IMR-90 (cell line): ENCODE results near the gene IGHMBP2. TPM values are rescaled to one million over a fixed set of nuclear protein-coding genes. Genes with fewer than 3 reads are reported as not detected.

Source experiments
- ATAC-seq: fragments of 200-7000 bp; cut with Tn5 transposase; 2 replicates; pipeline ENCODE4 v1.9.1; 2020; ENCODE audit warnings: low read depth, mild to moderate bottlenecking, moderate library complexity
- BruUV-seq: library from RNA; stranded (reverse); fragments of 400-500 nt; replicated peaks from 2 replicates; lab custom pipeline; 2021; lab: Mats Ljungman, UMichigan
- CTCF ChIA-PET: fragments of 300-600 bp; formaldehyde crosslinking; extraction: SDS; loops from one replicate; lab custom pipeline; 2021; ENCODE audit warnings: antibody characterized with exemption; lab: Yijun Ruan, JAX
- POLR2A ChIA-PET: fragments of 300-600 bp; sonication (Branson Sonifier 250); formaldehyde crosslinking; loops from one replicate; lab custom pipeline; 2022; ENCODE audit warnings: antibody characterized with exemption; ENCODE audit not compliant: unreplicated experiment; lab: Charles Lee
- DNase-seq: peaks from one replicate; pipeline ENCODE4 v3.0.0; 2013
- H2AFZ ChIP-seq: replicated peaks from 2 replicates; pipeline ENCODE3; 2013; ENCODE audit warnings: low read length, mild to moderate bottlenecking; ENCODE audit not compliant: poor library complexity
- H2AK5ac ChIP-seq: 2 replicates; pipeline ENCODE4 v1.6.1; 2013; ENCODE audit warnings: low read depth, low read length, inconsistent platforms
- H2AK9ac ChIP-seq: replicated peaks from 2 replicates; pipeline ENCODE3; 2013; ENCODE audit warnings: mild to moderate bottlenecking, low read depth, low read length, moderate library complexity; ENCODE audit not compliant: poor library complexity
- H2BK120ac ChIP-seq: 2 replicates; pipeline ENCODE4 v1.6.1; 2013; ENCODE audit warnings: low read depth, low read length, inconsistent platforms
- H2BK15ac ChIP-seq: 3 replicates; pipeline ENCODE4 v1.6.1; 2013; ENCODE audit warnings: low read depth, low read length, inconsistent platforms
- H2BK20ac ChIP-seq: 2 replicates; pipeline ENCODE4 v1.6.1; 2013; ENCODE audit warnings: low read depth, mild to moderate bottlenecking, inconsistent platforms, low read length, moderate library complexity
- H2BK5ac ChIP-seq: 2 replicates; pipeline ENCODE4 v1.6.1; 2013; ENCODE audit warnings: mild to moderate bottlenecking, low read depth, low read length, inconsistent platforms; ENCODE audit not compliant: poor library complexity, severe bottlenecking
- H3K14ac ChIP-seq: replicated peaks from 2 replicates; pipeline ENCODE4 v1.6.1; 2013; ENCODE audit warnings: low read depth, low read length, inconsistent platforms
- H3K18ac ChIP-seq: 2 replicates; pipeline ENCODE4 v1.6.1; 2013; ENCODE audit warnings: low read depth, low read length, control low read depth
- H3K23ac ChIP-seq: 2 replicates; pipeline ENCODE4 v1.6.1; 2013; ENCODE audit warnings: low read depth, low read length, inconsistent platforms
- H3K27ac ChIP-seq: 2 replicates; pipeline ENCODE4 v1.5.1; 2013; ENCODE audit warnings: mild to moderate bottlenecking, control low read depth, low read length; ENCODE audit not compliant: insufficient read depth
- H3K27me3 ChIP-seq: 2 replicates; pipeline ENCODE4 v1.6.1; 2013; ENCODE audit warnings: low read length; ENCODE audit not compliant: control insufficient read depth, insufficient read depth
- H3K36me3 ChIP-seq: 2 replicates; pipeline ENCODE4 v1.6.1; 2013; ENCODE audit warnings: low read length, mixed read lengths; ENCODE audit not compliant: control insufficient read depth, insufficient read depth
- H3K4ac ChIP-seq: 2 replicates; pipeline ENCODE4 v1.6.1; 2013; ENCODE audit warnings: low read depth, low read length, inconsistent platforms
- H3K4me1 ChIP-seq: 2 replicates; pipeline ENCODE4 v1.6.1; 2013; ENCODE audit warnings: low read length, mixed read lengths; ENCODE audit not compliant: control insufficient read depth, insufficient read depth
- H3K4me2 ChIP-seq: 2 replicates; pipeline ENCODE4 v1.6.1; 2013; ENCODE audit warnings: low read depth, mild to moderate bottlenecking, control low read depth, low read length, moderate library complexity
- H3K4me3 ChIP-seq: 2 replicates; pipeline ENCODE4 v1.5.1; 2013; ENCODE audit warnings: low read depth, mild to moderate bottlenecking, control low read depth, low read length, moderate library complexity; ENCODE audit not compliant: insufficient read depth
- H3K56ac ChIP-seq: 2 replicates; pipeline ENCODE4 v1.6.1; 2013; ENCODE audit warnings: low read length, inconsistent platforms; ENCODE audit not compliant: insufficient read depth; ENCODE audit errors: extremely low read depth
- H3K79me1 ChIP-seq, 2 experiments: 2 replicates each; pipeline ENCODE4 v1.6.1; 2013; ENCODE audit warnings: low read length in 2 of 2, inconsistent platforms in 1 of 2, low read depth in 1 of 2
- H3K9ac ChIP-seq: 2 replicates; pipeline ENCODE4 v1.6.1; 2013; ENCODE audit warnings: low read depth, low read length, control low read depth
- H3K9me1 ChIP-seq: 2 replicates; pipeline ENCODE4 v1.6.1; 2013; ENCODE audit warnings: low read length, inconsistent platforms; ENCODE audit not compliant: insufficient read depth
- H3K9me3 ChIP-seq: 2 replicates; pipeline ENCODE4 v1.6.1; 2013; ENCODE audit warnings: low read length; ENCODE audit not compliant: control insufficient read depth, insufficient read depth
- H4K20me1 ChIP-seq: 2 replicates; pipeline ENCODE4 v1.6.1; 2013; ENCODE audit warnings: low read length, inconsistent platforms; ENCODE audit not compliant: insufficient read depth
- H4K5ac ChIP-seq: 2 replicates; pipeline ENCODE4 v1.6.1; 2013; ENCODE audit warnings: mild to moderate bottlenecking, low read depth, low read length, control low read depth
- H4K8ac ChIP-seq, 2 experiments: 2 replicates each; pipeline ENCODE4 v1.6.1; 2013; ENCODE audit warnings: low read depth in 2 of 2, low read length in 2 of 2, control low read depth in 1 of 2, inconsistent platforms in 1 of 2
- H4K91ac ChIP-seq: 2 replicates; pipeline ENCODE4 v1.6.1; 2013; ENCODE audit warnings: low read depth, low read length, inconsistent platforms; ENCODE audit not compliant: insufficient read depth
- BHLHE40 ChIP-seq: fragments of 150-350 bp; IDR thresholded peaks from 2 replicates; pipeline ENCODE4 v1.6.1; 2016; ENCODE audit warnings: mild to moderate bottlenecking, low read depth, low read length
- CEBPB ChIP-seq: IDR thresholded peaks from 2 replicates; pipeline ENCODE4 v1.6.1; 2012; ENCODE audit warnings: low read depth, low read length, improper control_type of control experiment
- CHD1 ChIP-seq: IDR thresholded peaks from 2 replicates; pipeline ENCODE4 v1.6.1; 2012; ENCODE audit warnings: low read depth, low read length, improper control_type of control experiment
- CTCF ChIP-seq: conservative IDR thresholded peaks from 2 replicates; pipeline ENCODE4 v1.5.1; 2012; ENCODE audit warnings: mild to moderate bottlenecking, low read depth, low read length, improper control_type of control experiment
- FOS ChIP-seq: fragments of 150-350 bp; IDR thresholded peaks from 2 replicates; pipeline ENCODE4 v1.6.1; 2016; ENCODE audit warnings: low read depth, low read length
- MAFK ChIP-seq: IDR thresholded peaks from 2 replicates; pipeline ENCODE4 v1.6.1; 2012; ENCODE audit warnings: low read depth, low read length, improper control_type of control experiment
- MAZ ChIP-seq: IDR thresholded peaks from 2 replicates; pipeline ENCODE4 v1.6.1; 2012; ENCODE audit warnings: low read depth, mild to moderate bottlenecking, low read length, improper control_type of control experiment, moderate library complexity, borderline replicate concordance
- MXI1 ChIP-seq: IDR thresholded peaks from 2 replicates; pipeline ENCODE4 v1.6.1; 2012; ENCODE audit warnings: low read depth, mild to moderate bottlenecking, low read length, moderate library complexity, borderline replicate concordance
- NFE2L2 ChIP-seq: fragments of 150-350 bp; IDR thresholded peaks from 2 replicates; pipeline ENCODE4 v1.6.1; 2016; ENCODE audit warnings: low read depth, mild to moderate bottlenecking, low read length
- POLR2A ChIP-seq: IDR thresholded peaks from 2 replicates; pipeline ENCODE4 v1.6.1; 2012; ENCODE audit warnings: mild to moderate bottlenecking, low read depth, low read length
- RAD21 ChIP-seq: IDR thresholded peaks from 2 replicates; pipeline ENCODE4 v1.6.1; 2012; ENCODE audit warnings: low read length, improper control_type of control experiment
- RCOR1 ChIP-seq: IDR thresholded peaks from 2 replicates; pipeline ENCODE4 v1.6.1; 2012; ENCODE audit warnings: mild to moderate bottlenecking, low read length, improper control_type of control experiment; ENCODE audit not compliant: insufficient replicate concordance
- RFX5 ChIP-seq: IDR thresholded peaks from 2 replicates; pipeline ENCODE4 v1.8.0; 2012; ENCODE audit warnings: low read depth, mild to moderate bottlenecking, low read length, moderate library complexity
- SMC3 ChIP-seq: fragments of 150-350 bp; IDR thresholded peaks from 2 replicates; pipeline ENCODE4 v1.6.1; 2016; ENCODE audit warnings: low read depth, mild to moderate bottlenecking, antibody characterized with exemption, low read length, moderate library complexity
- WGBS, 2 experiments: methylation state at CpG; one replicate each; pipeline versions ENCODE4 v1.1.5 to v1.1.7; 2013; ENCODE audit warnings: missing lambda C conversion rate in 2 of 2; ENCODE audit not compliant: insufficient read length in 1 of 2; ENCODE audit errors: extremely low coverage in 2 of 2; 5-methylcytosine and 5-hydroxymethylcytosine counted together
- dilution Hi-C: fragments of 300-500 bp; cut with HindIII; formaldehyde crosslinking; loops from one replicate; pipeline ENCODE4 v1.14.3; 2018; ENCODE audit warnings: low sequenced_read_pairs; ENCODE audit not compliant: unreplicated experiment
- in situ Hi-C: fragments of 300-500 bp; cut with MboI; formaldehyde crosslinking; loops from 3 replicates; pipeline ENCODE4 v1.14.3; 2019; ENCODE audit warnings: low sequenced_read_pairs, inconsistent platforms, mixed read lengths
- intact Hi-C: fragments of 100-400 bp; cut with micrococcal nuclease; formaldehyde crosslinking; loops from 2 replicates; pipeline ENCODE4 v1.10.0; 2022
- polyA plus RNA-seq, 3 experiments: library from polyadenylated mRNA; depleted of rRNA; stranded (reverse); fragments of >200 nt; gene quantifications; 2 replicates each; pipeline ENCODE4 v1.2.3, GENCODE V29; 2012; ENCODE audit warnings: low replicate concordance in 1 of 3
- total RNA-seq: library from RNA; depleted of rRNA; stranded (reverse); fragments of >200 nt; gene quantifications from 2 replicates; pipeline ENCODE4 v1.2.3, GENCODE V29; 2012
- TF ChIP-seq, protein P1 (sequence below): fragments of 150-350 bp; IDR thresholded peaks from 2 replicates; pipeline ENCODE4 v1.6.1; 2016; ENCODE audit warnings: low read depth, mild to moderate bottlenecking, low read length, moderate library complexity, borderline replicate concordance
- TF ChIP-seq, protein P2 (sequence below): fragments of 150-350 bp; IDR thresholded peaks from 2 replicates; pipeline ENCODE4 v1.6.1; 2017; ENCODE audit warnings: mild to moderate bottlenecking, antibody characterized with exemption, low read length, low read depth

Gene IGHMBP2
- total and polyA plus RNA-seq, 2 of the 4 experiments (the other 2 are of a cell fraction), result 4.5 to 11.1 TPM

GRCh38 chr11:68983801-68984200 lies 80.1 kb downstream of the IGHMBP2 start:
- Histone ChIP-seq H2BK15ac (no peak overlapping the region), H3K23ac (no peak overlapping the region), H3K36me3 (no peaks in the 10 kb centered on the region), H3K27me3 (peaks cover 28% of the 10 kb centered on the region), H2BK120ac (no peak overlapping the region), H2AFZ (no peak overlapping the region), H4K5ac (no peak overlapping the region), H2AK5ac (no peak overlapping the region), H3K4me3 (no peak overlapping the region), H4K8ac (no peak overlapping the region), H3K27ac (no peak overlapping the region), H3K14ac (no peak overlapping the region), H3K9me1 (no peaks in the 10 kb centered on the region), H3K18ac (no peak overlapping the region), H2BK5ac (no peak overlapping the region), H4K91ac (no peak overlapping the region), H3K79me1 (no peaks in the 10 kb centered on the region), H3K4me2 (no peak overlapping the region), H4K20me1 (no peaks in the 10 kb centered on the region), H3K9me3 (no peaks in the 10 kb centered on the region; the same call in 1 of the 2 replicates), H2AK9ac (no peak overlapping the region), H3K56ac (no peak overlapping the region), H2BK20ac (no peak overlapping the region), H3K9ac (no peak overlapping the region), H3K4ac (no peak overlapping the region), H3K4me1 (no peaks in the 10 kb centered on the region)
- in situ Hi-C loops (no loop called here), dilution Hi-C loops (no loop called here), intact Hi-C loops (no loop called here)
- CTCF ChIA-PET, result interaction anchor here (0.7 kb wide), 1 partner anchor 732 kb away, joined by 4 read pairs; no protein-coding TSS in a partner anchor
- DNase-seq (no peak), ATAC-seq (no peak)
- no TSS peak for BruUV-seq
- no peak for TF ChIP-seq SMC3
- no peak for TF ChIP-seq RCOR1
- TF ChIP-seq, protein P1, sequence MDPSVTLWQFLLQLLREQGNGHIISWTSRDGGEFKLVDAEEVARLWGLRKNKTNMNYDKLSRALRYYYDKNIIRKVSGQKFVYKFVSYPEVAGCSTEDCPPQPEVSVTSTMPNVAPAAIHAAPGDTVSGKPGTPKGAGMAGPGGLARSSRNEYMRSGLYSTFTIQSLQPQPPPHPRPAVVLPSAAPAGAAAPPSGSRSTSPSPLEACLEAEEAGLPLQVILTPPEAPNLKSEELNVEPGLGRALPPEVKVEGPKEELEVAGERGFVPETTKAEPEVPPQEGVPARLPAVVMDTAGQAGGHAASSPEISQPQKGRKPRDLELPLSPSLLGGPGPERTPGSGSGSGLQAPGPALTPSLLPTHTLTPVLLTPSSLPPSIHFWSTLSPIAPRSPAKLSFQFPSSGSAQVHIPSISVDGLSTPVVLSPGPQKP, result no peak
- no peak for TF ChIP-seq BHLHE40
- TF ChIP-seq RAD21, result no peak
- no peak for TF ChIP-seq NFE2L2
- TF ChIP-seq CEBPB, result no peak
- no peak for TF ChIP-seq MAFK
- no peak for TF ChIP-seq MAZ
- no peak for TF ChIP-seq RFX5
- TF ChIP-seq CHD1, result no peak
- no peak for TF ChIP-seq POLR2A
- no peak for TF ChIP-seq MXI1
- TF ChIP-seq CTCF, result no peak
- TF ChIP-seq, protein P2, sequence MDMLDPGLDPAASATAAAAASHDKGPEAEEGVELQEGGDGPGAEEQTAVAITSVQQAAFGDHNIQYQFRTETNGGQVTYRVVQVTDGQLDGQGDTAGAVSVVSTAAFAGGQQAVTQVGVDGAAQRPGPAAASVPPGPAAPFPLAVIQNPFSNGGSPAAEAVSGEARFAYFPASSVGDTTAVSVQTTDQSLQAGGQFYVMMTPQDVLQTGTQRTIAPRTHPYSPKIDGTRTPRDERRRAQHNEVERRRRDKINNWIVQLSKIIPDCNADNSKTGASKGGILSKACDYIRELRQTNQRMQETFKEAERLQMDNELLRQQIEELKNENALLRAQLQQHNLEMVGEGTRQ, result no peak
- TF ChIP-seq FOS, result no peak
- WGBS, 2 experiments, result no CpG with 5 or more reads among the region's 6 CpGs
- POLR2A ChIA-PET, result no interaction called here
